HCT116 (cell line): ENCODE data around the gene ZNF341. TPM values are rescaled to one million over a fixed set of nuclear protein-coding genes. Genes with fewer than 3 reads are reported as not detected.

ENCODE experiments used
- ATAC-seq: fragments of 200-7000 bp; cut with Tn5 transposase; 2 replicates; pipeline ENCODE4 v1.9.1; 2020; ENCODE audit warnings: mild to moderate bottlenecking, moderate library complexity
- BruUV-seq: library from RNA; stranded (reverse); fragments of 400-500 nt; replicated peaks from 2 replicates; lab custom pipeline; 2021; lab: Mats Ljungman, UMichigan
- CTCF ChIA-PET: fragments of 300-600 bp; sonication (Branson Sonifier 250); formaldehyde crosslinking; loops from one replicate; lab custom pipeline; 2021; ENCODE audit warnings: antibody characterized with exemption; lab: Charles Lee
- POLR2A ChIA-PET: fragments of 300-600, 350-600 bp; sonication (Branson Sonifier 250); formaldehyde crosslinking; loops from one replicate; lab custom pipeline; 2021; ENCODE audit warnings: antibody characterized with exemption; lab: Charles Lee
- RAD21 ChIA-PET, 2 experiments: fragments of 300-600 bp; sonication (Branson Sonifier 250); formaldehyde crosslinking; loops; one replicate each; lab custom pipeline; 2023; ENCODE audit warnings: low total read pairs in 2 of 2; ENCODE audit not compliant: uncharacterized antibody in 2 of 2, unreplicated experiment in 2 of 2, low non-redundant PET in 1 of 2; lab: Charles Lee
- DNase-seq: peaks from one replicate; pipeline ENCODE4 v3.0.0-alpha.2; 2010; ENCODE audit warnings: low read depth, low spot score
- H2AFZ ChIP-seq: fragments of 200-600 bp; shearing (Covaris generic), sonication (generic); 2 replicates; pipeline ENCODE4 v1.6.1; 2017; ENCODE audit warnings: low read depth, mixed run types, mixed read lengths, antibody characterized with exemption, low read length; ENCODE audit not compliant: poor library complexity, severe bottlenecking
- H3K27ac ChIP-seq: 2 replicates; pipeline ENCODE4 v1.5.1; 2012; ENCODE audit warnings: low read depth, low read length
- H3K27me3 ChIP-seq: fragments of 200-600 bp; sonication (generic); 2 replicates; pipeline ENCODE4 v1.6.1; 2016; ENCODE audit warnings: mixed run types, low read length, mixed read lengths; ENCODE audit not compliant: insufficient read depth
- H3K36me3 ChIP-seq, 2 experiments: fragments of 200-500 bp in 1 of 2; fragments of 200-600 bp in 1 of 2; sonication (Bioruptor generic) in 1 of 2; sonication (generic) in 1 of 2; 2 replicates each; pipeline versions ENCODE4 v1.5.1 to v1.6.1; 2014 to 2016; ENCODE audit warnings: low read length in 2 of 2, inconsistent platforms in 1 of 2, mixed read lengths in 1 of 2, mixed run types in 1 of 2; ENCODE audit not compliant: insufficient read depth in 2 of 2, control insufficient read depth in 1 of 2
- H3K4me1 ChIP-seq, 2 experiments: fragments of 200-600 bp in 1 of 2; sonication (generic) in 1 of 2; 2 replicates each; pipeline versions ENCODE4 v1.5.1 to v1.6.1; 2012 to 2017; ENCODE audit warnings: low read length in 2 of 2, inconsistent platforms in 1 of 2, mild to moderate bottlenecking in 1 of 2, mixed read lengths in 1 of 2, mixed run types in 1 of 2, moderate library complexity in 1 of 2; ENCODE audit not compliant: insufficient read depth in 2 of 2, control insufficient read depth in 1 of 2
- H3K4me2 ChIP-seq: fragments of 200-600 bp; sonication (generic); 2 replicates; pipeline ENCODE4 v1.6.1; 2017; ENCODE audit warnings: mixed run types, low read length, mixed read lengths
- H3K4me3 ChIP-seq, 2 experiments: fragments of 200-600 bp in 1 of 2; sonication (generic) in 1 of 2; replicated peaks in 1 of 2; 2 replicates each; pipeline ENCODE4 v1.5.1; 2011 to 2016; ENCODE audit warnings: low read length in 2 of 2, control low read depth in 1 of 2, low read depth in 1 of 2, mild to moderate bottlenecking in 1 of 2, mixed read lengths in 1 of 2, mixed run types in 1 of 2
- H3K79me2 ChIP-seq: fragments of 200-600 bp; sonication (generic); 2 replicates; pipeline ENCODE4 v1.6.1; 2017; ENCODE audit warnings: mild to moderate bottlenecking, mixed run types, low read length, moderate library complexity, mixed read lengths; ENCODE audit not compliant: insufficient read depth
- H3K9ac ChIP-seq: fragments of 200-600 bp; sonication (generic); 2 replicates; pipeline ENCODE4 v1.6.1; 2016; ENCODE audit warnings: low read length, mixed read lengths
- H3K9me2 ChIP-seq: fragments of 200-600 bp; sonication (generic), shearing (Covaris generic); 2 replicates; pipeline ENCODE4 v1.6.1; 2017; ENCODE audit warnings: mixed run types, mild to moderate bottlenecking, moderate library complexity; ENCODE audit not compliant: insufficient read depth
- H3K9me3 ChIP-seq, 2 experiments: fragments of 200-500 bp in 1 of 2; fragments of 200-600 bp in 1 of 2; sonication (Bioruptor generic) in 1 of 2; sonication (generic) in 1 of 2; 2 replicates each; pipeline ENCODE4 v1.6.1; 2014 to 2017; ENCODE audit warnings: low read length in 2 of 2, mixed read lengths in 2 of 2, inconsistent platforms in 1 of 2, low read depth in 1 of 2, mild to moderate bottlenecking in 1 of 2, mixed run types in 1 of 2, moderate library complexity in 1 of 2; ENCODE audit not compliant: control insufficient read depth in 1 of 2, insufficient read depth in 1 of 2
- H4K20me1 ChIP-seq: fragments of 200-600 bp; sonication (generic), shearing (Covaris generic); 2 replicates; pipeline ENCODE4 v1.6.1; 2017; ENCODE audit warnings: mixed run types, mild to moderate bottlenecking, moderate library complexity; ENCODE audit not compliant: insufficient read depth
- CBX3 ChIP-seq: IDR thresholded peaks from 2 replicates; pipeline ENCODE4 v1.6.1; 2012; ENCODE audit warnings: low read depth
- EGR1 ChIP-seq: IDR thresholded peaks from 2 replicates; pipeline ENCODE4 v1.6.1; 2012; ENCODE audit warnings: low read depth
- ELF1 ChIP-seq: IDR thresholded peaks from 2 replicates; pipeline ENCODE4 v1.6.1; 2012; ENCODE audit warnings: low read depth, borderline replicate concordance
- EZH2 ChIP-seq: fragments of 200-600 bp; sonication (generic); IDR thresholded peaks from 2 replicates; pipeline ENCODE4 v1.6.1; 2017; ENCODE audit warnings: antibody characterized with exemption, mixed run types
- EZH2phosphoT487 ChIP-seq: fragments of 200-600 bp; IDR thresholded peaks from 2 replicates; pipeline ENCODE4 v1.6.1; 2018; ENCODE audit warnings: antibody characterized with exemption, borderline replicate concordance
- FOSL1 ChIP-seq: IDR thresholded peaks from 2 replicates; pipeline ENCODE4 v1.6.1; 2012; ENCODE audit warnings: low read depth
- POLR2A ChIP-seq: IDR thresholded peaks from 2 replicates; pipeline ENCODE4 v1.7.0; 2011; ENCODE audit warnings: borderline replicate concordance; ENCODE audit not compliant: insufficient read depth, insufficient read length; ENCODE audit errors: extremely low read depth
- POLR2AphosphoS5 ChIP-seq: IDR thresholded peaks from 2 replicates; pipeline ENCODE4 v1.6.1; 2011; ENCODE audit warnings: mild to moderate bottlenecking, low read depth, low read length, moderate library complexity
- RAD21 ChIP-seq: IDR thresholded peaks from 2 replicates; pipeline ENCODE4 v1.6.1; 2012; ENCODE audit warnings: low read depth, mild to moderate bottlenecking
- SP1 ChIP-seq: IDR thresholded peaks from 2 replicates; pipeline ENCODE4 v1.6.1; 2012; ENCODE audit warnings: low read depth
- SRF ChIP-seq: IDR thresholded peaks from 2 replicates; pipeline ENCODE4 v1.6.1; 2012; ENCODE audit warnings: low read depth
- TCF7L2 ChIP-seq: IDR thresholded peaks from 2 replicates; pipeline ENCODE4 v1.7.0; 2011; ENCODE audit warnings: borderline replicate concordance, inconsistent platforms; ENCODE audit not compliant: insufficient read depth, insufficient read length; ENCODE audit errors: extremely low read depth
- YY1 ChIP-seq: IDR thresholded peaks from 2 replicates; pipeline ENCODE4 v1.6.1; 2011; ENCODE audit warnings: low read length, low read depth, moderate library complexity, mild to moderate bottlenecking; ENCODE audit not compliant: insufficient replicate concordance; ENCODE audit errors: extremely low read depth
- ZFX ChIP-seq: fragments of 450-650 bp; IDR thresholded peaks from 2 replicates; pipeline ENCODE4 v1.6.1; 2017
- ZNF274 ChIP-seq: fragments of 200-500 bp; sonication (Bioruptor generic); IDR thresholded peaks from 2 replicates; pipeline ENCODE4 v1.6.1; 2014; ENCODE audit warnings: mild to moderate bottlenecking, low read depth, low read length, inconsistent platforms
- intact Hi-C: fragments of 100-400 bp; cut with micrococcal nuclease; formaldehyde crosslinking; loops from 2 replicates; pipeline ENCODE4 v1.10.0; 2022
- total RNA-seq: library from RNA; stranded (reverse); gene quantifications from one replicate; pipeline ENCODE4 v1.2.1, GENCODE V29; 2021; ENCODE audit not compliant: unreplicated experiment
- TF ChIP-seq, protein P1 (sequence below): IDR thresholded peaks from 2 replicates; pipeline ENCODE4 v1.6.1; 2012
- TF ChIP-seq, protein P2 (sequence below), 3 experiments: fragments of 200-600 bp in 1 of 3; sonication (generic) in 1 of 3; IDR thresholded peaks in 2 of 3; conservative IDR thresholded peaks in 1 of 3; 2 replicates each; pipeline ENCODE4 v1.5.1; 2012 to 2017; ENCODE audit warnings: low read depth in 2 of 3, low read length in 2 of 3, antibody characterized with exemption in 1 of 3, borderline replicate concordance in 1 of 3, control low read depth in 1 of 3, mild to moderate bottlenecking in 1 of 3, mixed read lengths in 1 of 3, mixed run types in 1 of 3, moderate library complexity in 1 of 3; ENCODE audit not compliant: insufficient read depth in 1 of 3
- TF ChIP-seq, protein P3 (sequence below): IDR thresholded peaks from 2 replicates; pipeline ENCODE4 v1.6.1; 2012
- TF ChIP-seq, protein P4 (sequence below): IDR thresholded peaks from 2 replicates; pipeline ENCODE4 v1.6.1; 2012; ENCODE audit warnings: low read depth

Gene ZNF341
- total RNA-seq, 1 experiment from 2014 or later: 4.9 TPM

DNA sequence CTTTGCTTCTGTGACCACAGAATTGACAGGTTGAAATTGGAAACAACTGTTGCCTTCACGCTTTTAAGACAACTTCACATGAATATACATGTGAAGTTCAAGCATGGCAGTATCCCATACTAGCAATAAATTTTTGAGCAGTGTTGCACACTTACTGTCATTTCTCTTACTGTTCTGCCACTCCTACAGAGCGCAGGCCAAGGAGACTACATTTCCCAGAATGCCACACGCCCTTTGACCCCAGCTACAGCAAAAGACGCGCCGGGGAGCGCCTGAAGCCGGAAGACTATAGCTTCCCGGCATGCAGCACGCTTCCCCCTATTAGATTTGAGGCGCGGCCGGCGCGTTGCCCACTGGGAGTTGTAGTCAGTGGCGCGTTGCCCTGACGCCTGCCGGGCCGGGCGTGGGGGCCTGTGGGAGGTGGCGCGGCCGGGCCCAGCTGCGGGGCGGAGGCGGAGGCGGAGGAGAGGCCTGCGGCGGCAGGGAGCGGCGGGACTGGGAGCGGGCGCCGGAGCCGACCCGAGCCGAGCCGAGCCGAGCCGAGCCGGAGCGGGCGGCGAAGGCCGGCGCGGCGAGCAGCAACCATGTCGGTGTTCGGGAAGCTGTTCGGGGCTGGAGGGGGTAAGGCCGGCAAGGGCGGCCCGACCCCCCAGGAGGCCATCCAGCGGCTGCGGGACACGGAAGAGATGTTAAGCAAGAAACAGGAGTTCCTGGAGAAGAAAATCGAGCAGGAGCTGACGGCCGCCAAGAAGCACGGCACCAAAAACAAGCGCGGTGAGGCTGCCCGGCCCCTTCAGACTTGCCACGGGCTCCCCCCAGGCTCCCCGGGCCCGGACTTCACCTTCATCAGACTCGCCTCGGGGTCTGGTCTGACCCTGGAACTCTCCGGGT is 79.3 kb downstream of the ZNF341 start, which contains the start of gene CHMP4B:
CHMP4B (plus strand) TSS at position 464 of the 891 bp plus-strand sequence; CDS start at position 585, 121 bp downstream.
- Histone ChIP-seq H3K79me2 (peaks cover 48% of the 10 kb centered on the region), H3K9ac (peak within 1 kb of the TSS; percentile 92), H4K20me1 (no peaks in the 10 kb centered on the region), H3K4me3 (peak within 1 kb of the TSS; percentile 87 to 98), H3K36me3 (peaks cover 0 to 4% of the 10 kb centered on the region in 2 experiments; a peak in 2 of 4 replicates), H3K27ac (peak within 1 kb of the TSS; percentile 82), H3K4me1 (peaks cover 8 to 28% of the 10 kb centered on the region in 2 experiments), H3K9me3 (no peaks in the 10 kb centered on the region), H3K9me2 (no peaks in the 10 kb centered on the region), H3K4me2 (peak within 1 kb of the TSS; percentile 91), H3K27me3 (no peaks in the 10 kb centered on the region), H2AFZ (no peak within 1 kb of the TSS)
- BruUV-seq: no TSS peak
- peak; percentile 97 for ATAC-seq
- RAD21 ChIA-PET: no interaction called here
- DNase-seq: peak; percentile 93
- intact Hi-C loops: no loop called here
- POLR2A ChIA-PET: interaction anchor here (0.6 to 1.2 kb wide), 2 partner anchors 301 to 1854 kb away, joined by 3 to 6 read pairs; partner anchors contain the start of gene EIF2S2
- CTCF ChIA-PET: interaction anchor here (1.0 kb wide), 1 partner anchor 19 kb away, joined by 3 read pairs; no protein-coding TSS in a partner anchor
- TF ChIP-seq ZNF274 (no peak), FOSL1 (no peak), RAD21 (no peak), ELF1 (peak; percentile 98), CBX3 (0 out of 2 replicates have a peak, but pooled peaks have one; percentile 58), EZH2 (no peak), SP1 (peak; percentile 79), EZH2phosphoT487 (no peak), EGR1 (peak; percentile 83), TCF7L2 (peak; percentile 60), POLR2AphosphoS5 (peak; percentile 58; the same call in 1 of the 2 replicates), POLR2A (peak; percentile 31), SRF (peak; percentile 95), YY1 (peak; percentile 69), ZFX (peak; percentile 88)
- TF ChIP-seq, protein P1, sequence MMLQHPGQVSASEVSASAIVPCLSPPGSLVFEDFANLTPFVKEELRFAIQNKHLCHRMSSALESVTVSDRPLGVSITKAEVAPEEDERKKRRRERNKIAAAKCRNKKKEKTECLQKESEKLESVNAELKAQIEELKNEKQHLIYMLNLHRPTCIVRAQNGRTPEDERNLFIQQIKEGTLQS: no peak
- TF ChIP-seq, protein P2, sequence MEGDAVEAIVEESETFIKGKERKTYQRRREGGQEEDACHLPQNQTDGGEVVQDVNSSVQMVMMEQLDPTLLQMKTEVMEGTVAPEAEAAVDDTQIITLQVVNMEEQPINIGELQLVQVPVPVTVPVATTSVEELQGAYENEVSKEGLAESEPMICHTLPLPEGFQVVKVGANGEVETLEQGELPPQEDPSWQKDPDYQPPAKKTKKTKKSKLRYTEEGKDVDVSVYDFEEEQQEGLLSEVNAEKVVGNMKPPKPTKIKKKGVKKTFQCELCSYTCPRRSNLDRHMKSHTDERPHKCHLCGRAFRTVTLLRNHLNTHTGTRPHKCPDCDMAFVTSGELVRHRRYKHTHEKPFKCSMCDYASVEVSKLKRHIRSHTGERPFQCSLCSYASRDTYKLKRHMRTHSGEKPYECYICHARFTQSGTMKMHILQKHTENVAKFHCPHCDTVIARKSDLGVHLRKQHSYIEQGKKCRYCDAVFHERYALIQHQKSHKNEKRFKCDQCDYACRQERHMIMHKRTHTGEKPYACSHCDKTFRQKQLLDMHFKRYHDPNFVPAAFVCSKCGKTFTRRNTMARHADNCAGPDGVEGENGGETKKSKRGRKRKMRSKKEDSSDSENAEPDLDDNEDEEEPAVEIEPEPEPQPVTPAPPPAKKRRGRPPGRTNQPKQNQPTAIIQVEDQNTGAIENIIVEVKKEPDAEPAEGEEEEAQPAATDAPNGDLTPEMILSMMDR (IDR thresholded peaks at IDR 0.05 in 2 of 3, conservative IDR thresholded peaks at IDR 0.05 in 1 of 3; ENCODE audit: borderline replicate concordance in 1 of 3, insufficient read depth in 1 of 3, low read depth in 2 of 3, low read length in 2 of 3): no peak
- TF ChIP-seq, protein P3, sequence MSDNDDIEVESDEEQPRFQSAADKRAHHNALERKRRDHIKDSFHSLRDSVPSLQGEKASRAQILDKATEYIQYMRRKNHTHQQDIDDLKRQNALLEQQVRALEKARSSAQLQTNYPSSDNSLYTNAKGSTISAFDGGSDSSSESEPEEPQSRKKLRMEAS: peak; percentile 33; the same call in 1 of the 2 replicates
- TF ChIP-seq, protein P4, sequence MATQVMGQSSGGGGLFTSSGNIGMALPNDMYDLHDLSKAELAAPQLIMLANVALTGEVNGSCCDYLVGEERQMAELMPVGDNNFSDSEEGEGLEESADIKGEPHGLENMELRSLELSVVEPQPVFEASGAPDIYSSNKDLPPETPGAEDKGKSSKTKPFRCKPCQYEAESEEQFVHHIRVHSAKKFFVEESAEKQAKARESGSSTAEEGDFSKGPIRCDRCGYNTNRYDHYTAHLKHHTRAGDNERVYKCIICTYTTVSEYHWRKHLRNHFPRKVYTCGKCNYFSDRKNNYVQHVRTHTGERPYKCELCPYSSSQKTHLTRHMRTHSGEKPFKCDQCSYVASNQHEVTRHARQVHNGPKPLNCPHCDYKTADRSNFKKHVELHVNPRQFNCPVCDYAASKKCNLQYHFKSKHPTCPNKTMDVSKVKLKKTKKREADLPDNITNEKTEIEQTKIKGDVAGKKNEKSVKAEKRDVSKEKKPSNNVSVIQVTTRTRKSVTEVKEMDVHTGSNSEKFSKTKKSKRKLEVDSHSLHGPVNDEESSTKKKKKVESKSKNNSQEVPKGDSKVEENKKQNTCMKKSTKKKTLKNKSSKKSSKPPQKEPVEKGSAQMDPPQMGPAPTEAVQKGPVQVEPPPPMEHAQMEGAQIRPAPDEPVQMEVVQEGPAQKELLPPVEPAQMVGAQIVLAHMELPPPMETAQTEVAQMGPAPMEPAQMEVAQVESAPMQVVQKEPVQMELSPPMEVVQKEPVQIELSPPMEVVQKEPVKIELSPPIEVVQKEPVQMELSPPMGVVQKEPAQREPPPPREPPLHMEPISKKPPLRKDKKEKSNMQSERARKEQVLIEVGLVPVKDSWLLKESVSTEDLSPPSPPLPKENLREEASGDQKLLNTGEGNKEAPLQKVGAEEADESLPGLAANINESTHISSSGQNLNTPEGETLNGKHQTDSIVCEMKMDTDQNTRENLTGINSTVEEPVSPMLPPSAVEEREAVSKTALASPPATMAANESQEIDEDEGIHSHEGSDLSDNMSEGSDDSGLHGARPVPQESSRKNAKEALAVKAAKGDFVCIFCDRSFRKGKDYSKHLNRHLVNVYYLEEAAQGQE: no peak
